Measurements from ENCODE around the gene MLC1. TPM values are rescaled to one million over a fixed set of nuclear protein-coding genes. Genes with fewer than 3 reads are reported as not detected.
A peak's percentile ranks its signal among the peaks of the same experiment; 100 is the strongest.
"Not testable (repeated sequence)": the region's sequence is repeated elsewhere in the genome, so short reads cannot be mapped to it uniquely, and the experiment has no call there.

MLC1 gene
- polyA plus RNA-seq, 1 donor from 2014 or later = 0.08 TPM

DNA sequence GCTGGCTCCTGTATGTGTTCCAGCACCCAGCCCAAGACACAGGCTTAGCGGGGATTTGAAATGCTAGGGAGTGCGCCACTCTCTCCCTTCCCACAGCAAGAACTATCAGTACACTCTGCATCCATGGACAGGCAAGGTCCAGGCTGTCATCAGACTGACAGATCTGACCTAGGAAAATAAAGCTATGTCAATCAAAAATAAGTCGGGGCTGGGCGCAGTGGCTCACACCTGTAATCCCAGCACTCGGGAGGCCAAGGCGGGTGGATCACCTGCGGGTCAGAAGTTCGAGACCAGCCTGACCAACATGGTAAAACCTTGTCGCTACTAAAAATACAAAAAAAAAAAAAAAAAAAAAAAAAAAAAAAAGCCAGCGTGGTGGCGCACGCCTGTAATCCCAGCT, 2.9 kb upstream of the MLC1 start:
- Mint-ChIP-seq H3K9me3 (peaks cover 7 to 10% (median 9%) of the 10 kb centered on the region in 3 donors), H3K36me3 (no peaks in the 10 kb centered on the region), H3K27me3 (peaks cover 19% of the 10 kb centered on the region), H3K4me3 (no peak overlapping the region), H3K4me1 (peaks cover 5 to 8% (median 7%) of the 10 kb centered on the region in 3 donors), H3K27ac (no peak overlapping the region)

DNA sequence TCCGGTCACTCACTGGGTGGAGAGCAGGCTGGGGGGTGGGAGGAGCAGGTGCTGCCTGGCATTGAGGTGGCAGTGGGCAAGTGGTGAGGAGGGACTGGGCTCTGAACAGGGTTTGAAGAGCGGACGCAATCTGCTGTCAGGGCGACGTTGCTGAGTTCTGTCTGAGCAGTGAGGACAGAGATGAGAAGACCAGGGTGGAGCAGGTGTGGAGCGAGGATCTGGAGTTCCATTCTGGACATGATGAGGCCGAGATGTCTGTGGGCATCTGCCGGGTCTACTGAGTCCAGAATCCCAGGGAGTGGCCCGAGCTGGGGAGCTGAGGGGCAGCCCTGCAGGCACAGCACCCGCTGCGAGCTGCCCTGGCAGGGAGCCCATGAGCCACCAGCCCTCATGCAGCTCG, 2.4 kb upstream of the MLC1 start:
- Mint-ChIP-seq H3K4me1 (peaks cover 5 to 8% (median 7%) of the 10 kb centered on the region in 3 donors), H3K4me3 (peak overlapping the region in 1 of 4 donors; percentile 45), H3K27ac (no peak overlapping the region), H3K9me3 (peaks cover 7 to 10% (median 9%) of the 10 kb centered on the region in 3 donors), H3K27me3 (peaks cover 24% of the 10 kb centered on the region), H3K36me3 (no peaks in the 10 kb centered on the region)

DNA sequence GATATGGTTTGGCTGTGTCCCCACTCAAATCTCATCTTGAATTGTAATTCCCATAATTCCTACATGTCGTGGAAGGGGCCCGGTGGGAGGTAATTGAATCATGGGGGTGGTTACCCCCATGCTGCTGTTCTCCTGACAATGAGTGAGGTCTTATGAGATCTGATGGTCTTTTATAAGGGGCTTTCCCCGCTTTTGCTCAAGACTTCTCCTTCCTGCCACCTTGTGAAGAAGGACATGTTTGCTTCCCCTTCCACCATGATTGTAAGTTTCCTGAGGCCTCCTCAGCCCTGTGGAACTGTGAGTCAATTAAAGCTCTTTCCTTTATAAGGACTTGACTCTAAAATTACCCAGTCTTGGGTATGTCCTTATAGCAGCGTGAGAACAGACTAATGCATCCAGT, 1.7 kb upstream of the MLC1 start:
- Mint-ChIP-seq H3K27me3 (peaks cover 28% of the 10 kb centered on the region), H3K9me3 (peaks cover 7 to 10% (median 9%) of the 10 kb centered on the region in 3 donors), H3K4me3 (peak overlapping the region in 1 of 4 donors; percentile 79)
- not testable (repeated sequence) for H3K4me1 Mint-ChIP-seq, H3K36me3 Mint-ChIP-seq, H3K27ac Mint-ChIP-seq

DNA sequence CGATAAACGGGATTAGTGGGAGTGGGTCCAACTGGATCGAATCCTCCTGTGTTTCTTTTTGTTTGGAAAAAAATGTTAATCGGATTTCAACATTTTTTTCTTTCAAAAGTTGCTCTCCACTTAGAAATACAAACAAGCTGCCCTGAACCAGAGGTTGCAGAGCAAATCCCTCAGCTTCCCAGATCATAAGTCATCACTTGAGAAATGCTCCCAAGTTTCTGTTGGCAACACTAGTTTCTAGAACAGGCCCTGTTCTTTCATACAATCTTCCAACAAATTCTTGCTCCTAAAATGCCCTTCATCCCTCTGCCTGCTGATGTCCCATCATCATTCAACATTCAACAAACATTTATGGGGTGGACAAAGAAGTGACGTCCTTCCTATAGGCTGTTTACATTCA, 1.3 kb upstream of the MLC1 start:
- Mint-ChIP-seq H3K36me3 (no peaks in the 10 kb centered on the region), H3K4me3 (peak overlapping the region in 1 of 4 donors; percentile 79), H3K27ac (no peak overlapping the region), H3K9me3 (peaks cover 7 to 10% (median 9%) of the 10 kb centered on the region in 3 donors), H3K27me3 (peaks cover 31% of the 10 kb centered on the region), H3K4me1 (peaks cover 5 to 8% (median 7%) of the 10 kb centered on the region in 3 donors)

DNA sequence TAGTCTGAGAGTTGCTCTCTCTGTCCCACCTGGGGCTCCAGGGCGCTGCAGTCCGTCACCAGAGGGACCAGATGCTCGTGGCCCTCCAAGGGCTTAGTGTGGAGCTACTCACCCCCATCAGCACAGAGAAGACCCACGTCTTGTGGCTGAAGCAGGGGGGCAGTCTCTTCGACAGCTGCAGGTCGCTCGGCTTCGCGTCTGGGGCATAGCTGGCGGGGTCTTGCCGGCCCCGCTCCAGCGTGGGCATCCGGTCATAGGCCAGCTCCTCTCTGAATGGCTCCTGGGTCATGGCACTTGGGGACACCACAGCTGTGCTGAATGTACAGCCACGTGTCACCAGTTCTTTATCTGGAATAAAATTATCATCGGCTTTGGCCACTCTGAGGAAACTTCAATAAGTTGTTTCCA, 608 bp downstream of the MLC1 start:
- H3K4me1 Mint-ChIP-seq = peaks cover 5 to 8% (median 7%) of the 10 kb centered on the region in 3 donors
- no peaks in the 10 kb centered on the region for H3K36me3 Mint-ChIP-seq
- H3K27ac Mint-ChIP-seq = no peak overlapping the region
- H3K4me3 Mint-ChIP-seq = no peak overlapping the region
- H3K9me3 Mint-ChIP-seq = peaks cover 7 to 10% (median 9%) of the 10 kb centered on the region in 3 donors
- peaks cover 36% of the 10 kb centered on the region for H3K27me3 Mint-ChIP-seq

DNA sequence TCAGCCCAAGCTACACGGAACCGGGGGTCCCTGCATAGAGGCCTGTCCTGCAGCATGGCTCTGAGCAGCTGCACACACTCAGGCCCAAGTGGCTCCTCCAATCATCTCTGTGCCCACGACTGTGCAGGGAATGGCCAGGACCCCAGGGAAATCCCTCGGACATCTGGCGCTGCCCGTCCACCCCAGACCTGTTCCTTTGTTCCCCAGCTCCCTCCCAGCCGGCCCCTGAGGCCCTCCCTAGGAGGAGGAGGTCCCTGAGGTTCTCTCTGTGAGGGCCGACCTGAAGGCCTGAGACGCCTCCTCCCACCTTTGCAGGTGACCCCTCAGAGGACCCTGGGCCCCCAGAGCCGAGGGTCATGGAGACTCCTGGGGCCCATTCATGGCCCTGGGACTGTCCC, 1.1 kb downstream of the MLC1 start:
- Mint-ChIP-seq H3K4me1 (peaks cover 5 to 8% (median 7%) of the 10 kb centered on the region in 3 donors), H3K9me3 (peaks cover 4 to 10% (median 9%) of the 10 kb centered on the region in 3 donors), H3K27ac (no peak overlapping the region), H3K36me3 (no peaks in the 10 kb centered on the region), H3K4me3 (no peak overlapping the region), H3K27me3 (peaks cover 36% of the 10 kb centered on the region)

DNA sequence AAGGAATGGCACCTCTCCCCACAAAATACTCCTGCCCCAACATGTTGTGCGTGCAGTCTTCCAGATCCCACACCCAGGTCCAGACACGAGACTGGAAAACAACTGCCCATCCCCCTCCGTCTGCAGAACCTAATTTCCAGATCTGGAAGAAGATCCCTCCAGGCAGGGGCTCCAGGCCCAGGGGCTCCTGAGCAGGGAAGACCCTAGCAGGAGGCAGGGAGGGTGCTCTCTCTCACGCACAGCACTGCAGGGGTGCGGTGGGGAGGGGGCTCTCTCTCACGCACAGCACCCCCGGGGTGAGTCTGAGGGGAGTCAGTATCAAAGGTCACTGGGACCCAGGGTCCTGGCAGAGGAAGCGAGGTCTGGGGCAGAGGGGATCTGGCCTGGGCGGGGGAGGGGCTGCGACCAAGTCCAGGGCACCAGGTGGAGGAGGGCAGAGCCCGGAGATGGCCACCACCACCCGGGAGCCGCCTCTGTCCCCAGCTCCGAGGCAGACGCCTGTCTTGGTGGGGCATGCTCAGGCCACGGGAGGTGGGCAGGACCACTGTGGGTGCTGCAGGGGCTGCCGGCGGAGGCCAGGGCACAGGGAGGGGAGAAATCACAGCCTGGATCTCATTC, 1.7 kb downstream of the MLC1 start:
- Mint-ChIP-seq H3K4me3 (no peak overlapping the region), H3K4me1 (peaks cover 5 to 8% (median 7%) of the 10 kb centered on the region in 3 donors), H3K27me3 (peaks cover 36% of the 10 kb centered on the region), H3K36me3 (no peaks in the 10 kb centered on the region), H3K27ac (no peak overlapping the region), H3K9me3 (peaks cover 4 to 10% (median 9%) of the 10 kb centered on the region in 3 donors)

DNA sequence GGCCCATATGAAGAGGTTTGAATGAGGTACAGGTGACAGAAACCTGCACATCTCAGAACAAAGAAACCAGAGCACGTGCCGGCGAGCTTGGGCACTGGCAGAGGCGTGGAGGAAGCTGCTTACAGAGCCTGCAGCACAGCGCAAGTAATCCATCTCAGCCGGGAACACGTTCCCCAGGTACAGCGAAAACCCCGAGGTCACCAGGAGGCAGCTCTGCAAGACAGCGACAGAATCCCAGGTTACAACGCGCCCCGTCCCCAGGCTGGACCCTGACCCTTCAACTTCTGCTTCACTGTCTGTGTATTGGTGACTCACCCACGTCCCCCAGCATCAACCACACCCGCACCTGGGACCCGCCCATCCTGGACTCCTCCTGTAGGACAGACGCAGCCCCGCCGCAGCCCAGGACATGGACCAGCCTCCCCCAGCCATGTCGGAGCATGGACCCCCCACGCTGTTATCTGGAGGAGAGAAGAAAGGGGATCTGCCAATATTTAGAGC, 2.2 kb downstream of the MLC1 start:
- Mint-ChIP-seq H3K4me1 (peaks cover 5 to 8% (median 7%) of the 10 kb centered on the region in 3 donors), H3K4me3 (no peak overlapping the region), H3K36me3 (no peaks in the 10 kb centered on the region), H3K9me3 (peaks cover 4 to 10% (median 9%) of the 10 kb centered on the region in 3 donors), H3K27ac (no peak overlapping the region), H3K27me3 (peaks cover 40% of the 10 kb centered on the region)

DNA sequence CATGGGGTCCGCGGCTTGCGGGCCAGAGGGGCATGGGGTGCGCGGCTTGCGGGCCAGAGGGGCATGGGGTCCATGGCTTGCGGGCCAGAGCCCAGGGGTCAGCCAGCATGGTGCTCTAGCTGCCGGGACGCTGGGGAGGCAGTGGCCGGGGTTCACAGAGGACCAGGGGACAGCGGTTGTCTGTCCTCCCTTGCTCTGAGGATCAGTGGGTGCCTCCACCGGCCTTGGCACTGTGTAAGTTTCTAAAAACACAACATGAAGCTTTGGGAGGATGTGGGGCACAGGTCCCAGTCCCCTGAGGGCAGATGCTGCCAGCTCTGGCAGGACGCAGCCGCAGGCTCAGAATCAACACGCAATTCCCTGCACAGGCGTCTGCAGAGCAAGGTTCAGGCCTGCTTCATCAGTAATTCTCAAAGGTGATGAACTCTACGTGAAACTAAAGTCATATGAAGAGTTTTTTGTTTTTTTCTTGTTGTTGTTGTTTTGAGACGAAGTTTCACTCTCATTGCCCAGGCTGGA, 3.0 kb downstream of the MLC1 start:
- Mint-ChIP-seq H3K27ac (no peak overlapping the region), H3K4me1 (peaks cover 5 to 8% (median 7%) of the 10 kb centered on the region in 3 donors), H3K36me3 (no peaks in the 10 kb centered on the region), H3K9me3 (peaks cover 4 to 8% (median 8%) of the 10 kb centered on the region in 3 donors), H3K4me3 (no peak overlapping the region), H3K27me3 (peaks cover 38% of the 10 kb centered on the region)

DNA sequence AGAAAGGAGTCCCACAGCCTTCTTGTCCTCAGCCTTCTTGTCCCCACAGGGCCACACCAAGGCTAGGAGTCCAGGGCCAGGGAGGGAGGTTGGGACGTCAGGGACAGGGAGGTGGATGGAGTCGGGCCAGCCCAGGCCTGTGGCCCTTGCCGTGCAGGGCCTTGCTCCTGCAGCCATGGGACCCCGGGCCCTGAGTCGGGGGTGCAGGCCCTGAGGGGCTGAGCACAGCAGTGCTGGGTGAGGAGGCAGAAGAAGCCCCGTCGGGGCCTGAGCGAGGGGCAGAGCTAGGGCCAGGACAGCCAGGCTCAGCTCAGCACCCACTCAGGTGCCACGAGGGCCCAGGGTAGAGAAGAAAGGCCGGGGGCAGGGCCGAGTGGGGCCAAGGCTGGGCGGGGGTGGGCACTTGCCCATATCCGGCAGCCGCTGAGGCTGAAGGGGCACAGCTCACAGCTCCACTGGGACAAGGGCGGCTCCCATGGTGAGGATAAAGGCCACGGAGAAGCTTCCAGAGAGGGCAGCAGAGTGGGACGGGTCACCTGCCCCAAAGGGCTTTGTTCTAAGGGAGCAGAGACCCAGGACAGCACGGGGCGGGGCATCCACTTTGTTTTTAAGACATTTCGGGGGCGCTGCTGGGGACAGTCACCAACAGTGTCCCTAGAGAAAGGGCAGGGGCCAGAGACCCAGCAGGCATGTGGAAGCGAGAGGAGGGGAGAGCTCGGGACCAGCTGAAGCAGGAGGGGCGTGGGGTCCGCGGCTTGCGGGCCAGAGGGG, 3.6 kb downstream of the MLC1 start:
- Mint-ChIP-seq H3K4me3 (no peak overlapping the region), H3K27ac (no peak overlapping the region), H3K27me3 (peaks cover 38% of the 10 kb centered on the region), H3K36me3 (no peaks in the 10 kb centered on the region), H3K4me1 (peaks cover 6 to 8% (median 7%) of the 10 kb centered on the region in 3 donors), H3K9me3 (peaks cover 0 to 2% (median 1%) of the 10 kb centered on the region in 3 donors)

DNA sequence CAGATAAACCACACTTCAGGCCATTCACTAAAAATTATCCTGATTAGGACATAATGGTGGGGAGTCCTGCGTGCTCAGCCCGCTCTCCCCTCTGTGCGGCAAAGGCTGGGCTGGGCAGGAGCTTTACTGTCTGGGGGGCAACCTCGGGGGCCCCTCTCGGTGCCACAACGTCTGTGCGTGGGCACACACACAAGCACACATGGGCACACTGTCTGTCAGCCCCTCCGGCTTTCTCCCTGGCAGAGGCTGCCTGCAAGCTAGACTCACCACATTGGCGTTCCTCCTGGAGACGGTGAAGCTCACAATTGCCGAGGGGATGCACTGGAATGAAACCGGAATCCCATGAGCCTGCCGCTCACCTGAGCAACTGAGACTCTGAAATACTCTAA, 5.2 kb downstream of the MLC1 start:
- Mint-ChIP-seq H3K27ac (no peak overlapping the region), H3K4me3 (no peak overlapping the region), H3K27me3 (peaks cover 37% of the 10 kb centered on the region), H3K4me1 (peaks cover 2 to 6% (median 3%) of the 10 kb centered on the region in 3 donors), H3K9me3 (peaks cover 0 to 2% (median 0%) of the 10 kb centered on the region in 3 donors), H3K36me3 (no peaks in the 10 kb centered on the region)

DNA sequence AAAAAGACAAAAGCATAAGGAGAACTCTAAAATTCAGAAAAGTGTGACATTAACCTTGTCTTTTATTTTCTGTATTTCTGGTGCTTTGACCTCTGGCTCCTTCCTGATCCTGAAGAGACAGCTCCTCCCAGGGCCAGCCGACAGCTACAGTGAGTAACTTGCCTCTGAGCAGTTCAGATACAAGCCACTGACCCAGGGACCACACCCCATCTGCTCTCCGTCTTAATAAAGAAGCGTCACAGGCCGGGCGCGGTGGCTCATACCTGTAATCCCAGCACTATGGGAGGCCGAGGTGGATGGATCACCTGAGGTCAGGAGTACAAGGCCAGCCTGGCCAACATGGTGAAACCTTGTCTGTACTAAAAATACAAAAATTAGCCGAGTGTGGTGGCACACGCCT, 6.5 kb downstream of the MLC1 start:
- no peak overlapping the region for H3K27ac Mint-ChIP-seq
- H3K9me3 Mint-ChIP-seq = peaks cover 0 to 2% (median 0%) of the 10 kb centered on the region in 3 donors
- peaks cover 30% of the 10 kb centered on the region for H3K27me3 Mint-ChIP-seq
- H3K4me3 Mint-ChIP-seq = no peak overlapping the region
- H3K36me3 Mint-ChIP-seq = no peaks in the 10 kb centered on the region
- H3K4me1 Mint-ChIP-seq = peaks cover 0 to 4% (median 3%) of the 10 kb centered on the region in 3 donors

DNA sequence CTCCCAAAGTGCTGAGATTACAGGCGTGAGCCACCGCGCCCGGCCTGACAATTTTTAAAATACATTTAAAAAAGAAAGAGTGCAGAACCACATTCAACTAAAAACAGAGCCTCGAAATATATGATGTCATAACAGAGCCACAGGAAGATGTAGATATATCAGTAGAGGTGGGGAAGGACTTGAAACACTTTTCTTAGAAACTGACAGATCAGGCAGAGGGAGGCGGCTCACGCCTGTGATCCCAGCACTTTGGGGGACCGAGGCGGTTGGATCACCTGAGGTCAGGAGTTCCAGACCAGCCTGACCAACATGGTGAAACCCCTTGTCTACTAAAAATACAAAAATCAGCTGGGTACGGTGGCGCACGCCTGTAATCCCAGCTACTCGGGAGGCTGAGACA, 7.0 kb downstream of the MLC1 start:
- Mint-ChIP-seq H3K4me1 (peaks cover 0 to 4% (median 3%) of the 10 kb centered on the region in 3 donors), H3K27ac (peak overlapping the region in 1 of 3 donors; percentile 73), H3K36me3 (no peaks in the 10 kb centered on the region), H3K4me3 (no peak overlapping the region), H3K9me3 (peaks cover 0 to 2% (median 0%) of the 10 kb centered on the region in 3 donors), H3K27me3 (peaks cover 26% of the 10 kb centered on the region)

DNA sequence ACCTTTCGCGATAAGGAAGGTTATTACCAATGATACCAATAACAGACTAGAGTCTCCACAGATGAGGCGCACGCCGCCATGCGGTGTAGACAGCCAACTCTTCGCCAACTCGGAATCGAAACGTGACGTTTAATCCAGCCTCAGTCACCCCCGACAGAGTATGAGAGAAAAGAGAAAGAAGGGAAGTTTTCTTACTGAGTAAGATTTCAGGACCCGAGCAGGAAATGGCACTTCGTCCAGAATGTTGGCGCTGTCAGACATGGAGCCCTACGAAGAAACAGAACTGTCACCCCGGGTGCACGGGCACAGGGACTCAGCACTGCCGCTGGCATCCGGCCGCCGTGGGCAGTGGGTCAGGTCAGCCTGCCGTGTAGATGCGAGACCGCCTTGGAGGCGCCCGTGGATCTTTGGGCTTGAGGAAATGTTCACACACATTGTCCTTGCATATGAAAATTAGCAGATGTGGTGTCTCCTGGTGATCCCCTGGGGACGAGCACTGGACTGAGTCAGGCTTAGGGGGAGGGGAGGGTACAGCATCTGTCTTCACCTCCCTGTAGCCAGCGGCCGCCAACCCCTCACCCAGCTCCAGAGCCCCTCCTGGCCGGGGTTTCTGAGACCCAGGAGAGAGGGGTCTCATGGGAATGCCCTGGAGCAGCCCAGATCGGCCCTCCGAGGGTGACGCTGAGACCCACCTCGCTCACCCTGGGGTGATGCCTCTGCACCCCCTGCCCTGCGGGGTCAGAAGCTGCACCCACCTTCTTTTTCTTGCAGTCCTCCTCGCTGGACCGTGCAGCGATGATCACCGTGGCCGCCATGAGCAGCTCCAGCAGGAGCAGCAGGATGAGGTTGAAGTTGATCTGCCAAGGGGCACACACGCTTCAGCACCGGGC, 8.3 kb downstream of the MLC1 start:
- H3K4me3 Mint-ChIP-seq = peak overlapping the region in 1 of 4 donors; percentile 51
- peaks cover 0 to 4% (median 3%) of the 10 kb centered on the region in 3 donors for H3K4me1 Mint-ChIP-seq
- peaks cover 0 to 2% (median 0%) of the 10 kb centered on the region in 3 donors for H3K9me3 Mint-ChIP-seq
- peaks cover 16% of the 10 kb centered on the region for H3K27me3 Mint-ChIP-seq
- no peaks in the 10 kb centered on the region for H3K36me3 Mint-ChIP-seq
- peak overlapping the region in 1 of 3 donors; percentile 40 for H3K27ac Mint-ChIP-seq
